Stimulated activated effector memory CD8-positive, alpha-beta T cell treated with anti-CD3 and anti-CD28 coated beads, Interleukin-12 subunit alpha, Interleukin-12 subunit beta, amount 100 ng/mL, for 72 hours (primary cell): ENCODE measurements around the gene CRACR2A.

Experiments used
- ATAC-seq: fragments of 150-1000 bp; cut with Tn5 transposase; 2 replicates; pipeline ENCODE4 v1.10.0; 2021
- DNase-seq, 2 donors: peaks; one replicate each; pipeline ENCODE4 v3.0.0; 2021 to 2022; ENCODE audit warnings: low spot score in 2 of 2
- H3K27ac Mint-ChIP-seq: one replicate; pipeline ENCODE4 v1.8.0; 2022; ENCODE audit warnings: mild to moderate bottlenecking, mixed read lengths
- H3K36me3 Mint-ChIP-seq: one replicate; pipeline ENCODE4 v1.8.0; 2022; ENCODE audit warnings: mild to moderate bottlenecking, mixed read lengths
- H3K4me1 Mint-ChIP-seq: one replicate; pipeline ENCODE4 v1.8.0; 2022; ENCODE audit warnings: mixed read lengths
- H3K4me3 Mint-ChIP-seq: one replicate; pipeline ENCODE4 v1.8.0; 2022; ENCODE audit warnings: mild to moderate bottlenecking, mixed read lengths
- H3K9me3 Mint-ChIP-seq: one replicate; pipeline ENCODE4 v1.8.0; 2022; ENCODE audit warnings: mixed read lengths

CRACR2A gene

DNA sequence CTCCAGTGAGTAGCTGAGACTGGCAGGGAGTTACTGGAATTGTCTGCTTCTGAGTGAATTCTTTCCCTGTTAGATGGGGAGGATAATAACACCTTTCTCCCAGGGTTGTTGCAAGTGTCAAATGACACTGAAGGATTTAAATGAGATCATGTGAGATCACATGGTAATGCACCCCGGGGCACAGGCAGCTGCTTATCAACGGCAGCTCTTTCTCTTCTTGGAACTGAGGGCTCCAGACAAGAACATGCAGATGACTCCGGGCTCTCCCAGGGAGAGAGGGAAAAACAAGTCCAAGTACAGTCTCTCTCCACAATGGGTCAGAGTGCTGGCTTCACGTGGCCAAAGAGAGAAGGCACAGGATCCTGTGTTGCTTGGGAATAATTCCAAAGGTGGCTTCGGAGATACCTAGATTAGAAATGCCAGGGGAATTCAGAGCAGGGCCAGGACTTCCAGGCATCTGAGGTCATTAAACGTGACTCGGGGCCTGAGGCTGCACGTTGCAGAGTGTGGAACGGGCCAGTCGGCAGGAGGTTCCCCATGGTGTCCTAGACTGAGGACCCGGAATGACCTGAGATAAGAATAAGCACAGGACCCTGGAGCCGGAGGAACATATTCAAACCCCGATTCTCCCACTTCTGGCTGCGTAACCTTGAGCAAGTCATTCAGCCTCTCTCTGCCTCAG is 152.7 kb downstream of the CRACR2A start:
- peaks cover 9% of the 10 kb centered on the region for H3K4me1 Mint-ChIP-seq
- DNase-seq (no peak), ATAC-seq (no peak)
- H3K9me3 Mint-ChIP-seq: no peaks in the 10 kb centered on the region
- H3K36me3 Mint-ChIP-seq: peaks cover 11% of the 10 kb centered on the region
- H3K4me3 Mint-ChIP-seq: no peak overlapping the region
- no peak overlapping the region for H3K27ac Mint-ChIP-seq

DNA sequence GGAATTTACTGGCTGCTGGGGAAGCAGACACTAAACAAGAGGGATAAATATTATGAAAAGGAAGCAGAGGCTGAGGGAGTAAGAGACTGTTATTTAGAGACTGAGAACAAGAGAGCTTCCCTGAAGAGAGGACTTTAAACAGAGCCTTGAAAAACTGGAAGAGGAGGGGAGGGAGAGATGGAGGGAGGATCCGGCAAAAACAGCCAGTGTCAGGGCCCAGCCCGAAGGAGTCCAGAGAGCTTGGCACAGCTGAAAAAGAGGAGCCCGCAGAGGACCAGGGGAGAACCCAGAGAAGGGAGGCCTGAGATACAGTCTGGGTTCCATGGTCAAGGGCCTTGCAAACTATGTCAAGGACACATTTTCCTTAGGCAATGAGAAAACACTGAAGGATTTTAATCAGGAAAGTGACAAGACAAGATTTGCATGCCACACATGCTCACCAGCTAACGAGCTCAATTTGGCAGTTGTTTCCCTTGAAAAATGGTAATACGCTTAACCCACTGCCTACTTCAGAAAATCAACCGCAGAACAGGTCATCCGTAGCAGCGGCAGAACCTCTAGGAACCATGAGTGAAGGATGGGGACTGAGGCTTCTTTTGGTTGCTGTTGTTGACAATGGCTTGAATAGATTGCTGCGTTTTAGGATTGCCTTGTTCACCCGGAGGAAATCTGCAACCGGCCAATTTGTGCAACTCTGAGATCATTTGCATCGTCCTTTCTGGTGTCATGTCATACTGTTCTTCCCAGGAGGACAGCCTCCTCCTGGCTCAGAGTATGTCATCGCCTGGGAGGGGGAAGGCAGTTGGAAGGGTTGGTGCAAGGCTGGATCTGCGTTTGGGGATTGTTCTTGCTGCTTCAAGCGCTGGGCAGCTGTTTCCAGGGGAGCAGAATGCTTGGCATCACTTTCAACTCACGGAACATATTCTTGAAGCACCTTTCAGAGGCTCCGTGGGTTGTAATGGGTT is 153.7 kb downstream of the CRACR2A start:
- ATAC-seq: no peak
- Mint-ChIP-seq H3K4me3 (no peak overlapping the region), H3K4me1 (no peaks in the 10 kb centered on the region), H3K9me3 (no peaks in the 10 kb centered on the region), H3K36me3 (peaks cover 6% of the 10 kb centered on the region), H3K27ac (no peak overlapping the region)
- no peak for DNase-seq

DNA sequence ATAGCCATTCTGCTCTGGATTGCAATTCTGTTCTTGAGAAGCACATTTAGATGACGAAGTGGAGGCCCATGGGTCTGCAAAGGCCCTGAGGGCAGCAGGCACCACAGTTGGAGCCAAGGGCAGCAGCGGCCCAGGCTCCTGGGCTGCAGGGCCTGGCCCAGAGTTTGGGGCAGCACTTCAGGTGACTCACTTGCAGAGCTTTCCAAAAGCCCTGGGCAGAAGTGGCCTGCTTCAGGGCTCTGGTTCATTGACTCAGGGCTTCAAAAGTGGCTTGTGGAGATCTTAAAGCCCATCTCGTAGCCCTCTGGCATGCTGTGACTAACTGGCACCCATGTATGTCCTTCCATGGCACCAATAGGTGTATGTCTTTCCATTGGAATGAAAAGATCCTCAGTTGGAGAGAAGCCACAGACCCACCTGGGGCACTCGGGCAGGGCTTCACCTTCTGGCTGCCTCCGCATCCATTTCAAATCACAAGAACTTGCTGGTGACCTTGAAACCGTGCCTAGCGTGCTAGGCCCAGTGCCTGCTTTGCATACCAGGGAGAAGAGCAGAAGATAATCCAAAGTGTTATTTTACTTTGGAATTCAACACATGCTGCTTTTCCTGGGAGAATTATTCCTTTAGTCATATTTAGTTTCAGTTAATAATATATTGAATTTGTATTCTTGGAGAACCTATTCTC is 155.2 kb downstream of the CRACR2A start:
- Mint-ChIP-seq H3K36me3 (peaks cover 6% of the 10 kb centered on the region), H3K9me3 (no peaks in the 10 kb centered on the region), H3K27ac (no peak overlapping the region), H3K4me1 (no peaks in the 10 kb centered on the region), H3K4me3 (no peak overlapping the region)
- ATAC-seq (no peak), DNase-seq (no peak)

DNA sequence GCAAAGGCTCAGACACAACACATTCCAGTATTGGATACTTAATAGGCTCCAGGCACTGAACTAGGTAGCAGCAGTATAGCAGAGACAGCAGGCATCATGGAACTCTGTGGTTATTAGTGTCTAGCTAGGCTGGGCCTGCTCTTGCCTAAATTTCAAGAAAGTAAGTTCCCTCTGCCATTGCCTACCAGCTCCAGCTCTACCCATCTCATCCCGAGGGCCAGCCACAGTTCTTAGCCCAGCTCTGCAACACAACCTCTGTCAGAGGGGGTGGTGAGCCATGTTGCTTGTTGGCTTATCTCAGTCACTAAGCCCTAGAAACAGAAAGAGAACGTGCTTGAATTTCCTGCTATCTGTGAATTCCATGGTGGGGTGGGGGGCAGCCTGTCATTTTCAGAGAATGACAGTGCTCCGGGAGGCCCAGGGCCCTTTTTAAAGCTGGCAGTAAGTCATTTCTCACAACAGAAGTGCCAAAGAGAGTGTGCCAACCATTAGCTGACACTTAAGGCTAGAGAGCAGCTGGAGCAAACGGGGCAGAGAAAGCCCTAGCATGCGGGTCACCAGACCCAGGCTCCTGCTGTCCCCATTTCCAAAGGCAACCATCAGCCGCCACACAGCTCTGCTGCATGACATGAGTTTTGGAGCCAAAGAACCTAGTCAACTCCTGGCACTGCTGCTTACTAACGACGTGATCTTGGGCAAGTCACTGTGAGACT is 156.1 kb downstream of the CRACR2A start:
- ATAC-seq: no peak
- DNase-seq: no peak
- Mint-ChIP-seq H3K4me3 (no peak overlapping the region), H3K36me3 (peaks cover 6% of the 10 kb centered on the region), H3K9me3 (no peaks in the 10 kb centered on the region), H3K4me1 (no peaks in the 10 kb centered on the region), H3K27ac (no peak overlapping the region)

DNA sequence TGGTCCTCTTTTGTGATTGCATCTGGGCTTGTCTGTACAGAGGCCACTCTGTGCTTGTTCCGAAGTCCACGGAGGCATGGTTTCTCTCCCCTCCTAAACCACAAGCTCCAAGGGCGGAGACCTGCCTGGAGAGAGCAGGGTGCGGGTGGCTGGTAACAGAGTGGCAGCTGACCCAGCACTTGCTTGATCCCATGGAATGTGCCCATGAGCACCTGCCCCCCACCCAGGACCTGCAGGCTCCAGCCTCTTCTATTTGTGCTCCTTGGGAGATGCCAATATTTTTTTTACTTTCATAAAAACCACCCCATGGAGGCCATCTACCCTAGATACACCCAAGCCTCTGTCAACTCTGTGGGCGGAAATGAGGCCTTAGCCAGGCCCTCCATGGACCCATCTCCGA is 157.2 kb downstream of the CRACR2A start:
- H3K4me1 Mint-ChIP-seq: no peaks in the 10 kb centered on the region
- DNase-seq (no peak), ATAC-seq (no peak)
- no peaks in the 10 kb centered on the region for H3K9me3 Mint-ChIP-seq
- H3K4me3 Mint-ChIP-seq: no peak overlapping the region
- no peak overlapping the region for H3K27ac Mint-ChIP-seq
- H3K36me3 Mint-ChIP-seq: no peaks in the 10 kb centered on the region

DNA sequence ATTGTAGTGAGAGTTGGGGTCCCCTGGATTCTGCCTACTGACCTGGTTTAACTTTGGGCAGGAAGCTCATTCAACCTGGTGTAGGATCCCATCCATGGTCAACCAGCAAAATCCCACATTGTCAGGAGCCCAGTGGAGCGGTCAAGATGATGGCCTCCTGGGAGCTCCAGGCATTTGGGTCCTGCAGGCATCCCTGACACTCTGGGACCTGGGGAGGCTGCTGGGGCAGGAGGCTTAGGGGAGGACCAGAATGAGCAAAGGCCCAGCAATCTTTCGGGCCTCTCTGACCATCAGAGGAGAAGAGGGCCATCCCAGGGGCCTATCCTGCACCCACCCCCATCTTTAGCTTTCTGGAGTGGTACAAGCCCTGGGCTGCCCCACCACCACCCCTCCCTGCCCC is 157.9 kb downstream of the CRACR2A start:
- H3K36me3 Mint-ChIP-seq: no peaks in the 10 kb centered on the region
- ATAC-seq (no peak), DNase-seq (no peak)
- no peak overlapping the region for H3K27ac Mint-ChIP-seq
- H3K9me3 Mint-ChIP-seq: no peaks in the 10 kb centered on the region
- H3K4me3 Mint-ChIP-seq: no peak overlapping the region
- H3K4me1 Mint-ChIP-seq: no peaks in the 10 kb centered on the region

DNA sequence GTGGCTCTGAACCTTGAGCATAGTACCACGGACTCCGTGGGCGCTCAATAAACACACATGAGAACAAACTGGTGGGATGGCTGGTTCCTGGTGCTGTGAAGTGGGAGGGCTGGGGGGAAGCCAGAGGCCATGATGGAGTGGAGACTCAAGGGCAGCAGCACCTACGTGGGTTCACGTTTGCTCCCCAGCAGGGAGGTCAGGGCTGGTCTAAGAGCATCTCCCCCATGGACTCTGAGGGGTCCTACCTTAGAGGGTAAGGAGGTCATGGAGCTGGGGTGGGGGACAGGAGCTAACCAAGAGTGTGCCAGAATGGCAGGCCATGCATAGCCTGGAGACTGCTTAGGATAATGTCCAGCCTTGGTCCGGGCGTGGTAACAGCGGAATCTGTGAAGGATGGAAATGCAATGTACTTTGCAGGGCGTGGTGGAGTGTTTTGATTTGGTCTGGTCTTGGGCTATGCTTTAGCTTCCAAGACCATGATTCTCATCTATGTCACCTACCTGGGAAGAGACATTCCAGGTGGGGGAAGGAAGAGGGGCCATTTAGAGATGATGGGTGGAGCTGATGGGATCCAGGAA is 158.9 kb downstream of the CRACR2A start:
- Mint-ChIP-seq H3K27ac (no peak overlapping the region), H3K4me3 (no peak overlapping the region), H3K9me3 (no peaks in the 10 kb centered on the region), H3K36me3 (no peaks in the 10 kb centered on the region), H3K4me1 (no peaks in the 10 kb centered on the region)
- no peak for ATAC-seq
- DNase-seq: no peak

DNA sequence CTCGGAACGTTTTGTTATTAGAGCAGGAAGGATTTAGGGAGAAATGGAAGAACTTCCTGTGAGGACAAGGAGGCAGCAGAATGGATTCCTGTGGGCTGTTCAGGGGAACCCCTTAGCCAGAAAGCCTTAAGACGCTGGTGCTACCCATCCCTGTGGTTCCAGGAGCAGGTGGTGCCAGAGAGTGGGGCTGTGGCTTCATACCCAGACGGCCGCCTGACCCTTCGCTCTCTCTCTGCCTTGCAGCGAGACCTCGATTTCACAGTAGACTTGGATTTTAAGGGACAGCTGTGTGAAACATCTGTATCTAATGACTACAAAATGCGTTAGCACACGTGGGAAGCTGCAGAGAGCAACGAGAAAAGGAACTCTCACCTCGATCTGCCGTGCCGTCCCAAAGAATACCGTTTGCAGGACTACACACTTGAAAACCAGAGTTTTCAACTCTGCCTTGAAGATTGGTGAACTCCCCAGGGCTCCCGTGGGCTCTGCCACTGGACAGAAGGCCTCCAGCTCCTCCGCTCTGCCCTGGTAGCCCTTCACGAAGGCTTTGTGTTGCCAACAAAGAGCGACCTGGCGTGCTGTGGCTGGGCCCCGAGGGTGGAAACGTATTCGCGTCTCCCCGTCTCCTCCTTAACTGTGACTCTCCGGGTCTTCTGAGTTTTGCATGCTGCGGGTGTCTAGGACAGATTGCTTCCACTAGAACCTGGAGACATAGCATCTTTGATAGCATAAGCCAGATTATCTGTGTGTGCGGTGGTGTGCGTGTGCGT is 159.9 kb downstream of the CRACR2A start:
- Mint-ChIP-seq H3K4me1 (no peaks in the 10 kb centered on the region), H3K27ac (no peak overlapping the region), H3K4me3 (no peak overlapping the region), H3K9me3 (no peaks in the 10 kb centered on the region), H3K36me3 (no peaks in the 10 kb centered on the region)
- DNase-seq (no peak), ATAC-seq (no peak)

DNA sequence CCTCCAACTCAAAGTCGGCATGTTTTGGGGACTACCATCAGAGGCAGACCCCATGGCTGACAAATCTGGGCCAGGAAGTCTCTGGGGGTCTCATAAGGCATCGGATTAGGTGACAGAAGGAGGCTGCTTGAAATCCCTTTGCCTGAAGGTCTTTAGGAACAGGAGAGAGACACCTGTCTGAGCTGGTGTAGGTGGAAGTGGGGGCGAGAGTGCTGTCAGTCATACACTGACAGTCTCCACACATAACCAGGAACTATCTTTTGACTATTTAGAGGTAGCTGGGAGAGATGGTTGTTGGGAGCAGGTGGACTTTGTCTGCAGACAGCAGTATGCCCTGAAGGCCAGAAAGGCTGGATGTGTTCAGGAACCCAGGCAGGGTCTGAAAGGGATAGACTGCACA is 163.2 kb downstream of the CRACR2A start:
- no peaks in the 10 kb centered on the region for H3K36me3 Mint-ChIP-seq
- ATAC-seq (no peak), DNase-seq (no peak)
- H3K9me3 Mint-ChIP-seq: no peaks in the 10 kb centered on the region
- no peak overlapping the region for H3K4me3 Mint-ChIP-seq
- peaks cover 7% of the 10 kb centered on the region for H3K4me1 Mint-ChIP-seq
- H3K27ac Mint-ChIP-seq: no peak overlapping the region

DNA sequence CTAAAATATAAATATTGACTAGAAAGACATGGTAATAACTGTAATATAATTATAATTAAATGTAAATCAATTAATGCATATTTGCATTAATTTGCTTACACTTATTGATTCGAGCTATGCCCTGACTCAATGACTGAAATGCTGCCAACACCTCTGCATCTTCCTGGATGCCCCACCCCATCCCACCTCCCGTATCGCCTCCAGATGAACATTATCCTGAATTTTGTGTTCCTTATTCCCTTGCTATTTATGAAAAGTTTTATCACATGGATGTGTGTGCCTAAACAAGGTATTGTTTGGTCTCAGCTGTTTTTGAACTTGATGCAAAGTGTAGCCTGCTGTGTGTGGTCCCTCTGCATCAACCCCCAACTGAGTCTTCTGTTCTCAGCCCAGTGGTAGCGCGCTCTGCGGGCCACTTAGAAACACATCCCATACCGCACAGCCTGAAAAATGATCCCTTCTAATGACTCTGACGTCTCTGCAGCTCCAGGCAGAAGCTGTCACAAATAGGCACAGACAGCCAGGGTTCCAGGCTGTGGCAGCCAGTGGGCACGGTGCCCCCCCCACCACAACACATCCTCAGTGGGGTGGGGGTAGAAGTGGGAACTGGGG is 165.4 kb downstream of the CRACR2A start:
- ATAC-seq (no peak), DNase-seq (no peak)
- H3K36me3 Mint-ChIP-seq: no peaks in the 10 kb centered on the region
- no peak overlapping the region for H3K4me3 Mint-ChIP-seq
- no peaks in the 10 kb centered on the region for H3K9me3 Mint-ChIP-seq
- H3K4me1 Mint-ChIP-seq: peaks cover 7% of the 10 kb centered on the region
- H3K27ac Mint-ChIP-seq: no peak overlapping the region

DNA sequence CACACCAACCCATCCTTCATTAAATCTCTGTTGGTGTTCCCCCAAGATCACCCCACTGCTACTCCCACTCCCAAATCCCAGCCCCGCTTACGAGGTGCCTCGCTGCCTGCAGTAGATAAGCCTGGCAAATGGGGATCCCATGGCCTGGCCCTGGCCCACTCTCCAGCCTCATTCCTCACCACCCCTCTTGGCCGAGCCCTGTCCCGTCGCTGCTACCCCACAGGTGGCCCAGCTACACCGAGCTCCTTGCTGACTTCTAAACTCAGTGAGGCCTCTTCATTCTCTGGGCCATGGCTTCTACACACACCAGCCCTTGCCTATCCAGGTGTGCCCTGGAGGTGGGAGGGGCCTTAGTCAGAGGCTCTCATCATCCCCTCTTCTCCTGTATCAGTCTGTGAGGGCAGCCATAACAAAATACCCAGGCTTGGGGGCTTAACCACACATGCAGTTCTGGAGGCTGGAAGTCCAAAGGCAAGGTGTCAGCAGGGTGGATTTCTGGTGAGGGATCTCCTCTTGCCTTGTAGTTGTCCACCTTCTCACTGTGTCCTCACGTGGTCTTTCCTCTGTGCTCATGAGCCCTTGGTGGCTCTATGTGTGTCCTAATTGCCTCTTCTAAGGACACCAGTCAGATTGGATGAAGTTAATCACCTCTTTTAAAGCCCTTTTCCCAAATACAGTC is 169.1 kb downstream of the CRACR2A start:
- Mint-ChIP-seq H3K9me3 (no peaks in the 10 kb centered on the region), H3K4me3 (no peak overlapping the region), H3K36me3 (no peaks in the 10 kb centered on the region), H3K4me1 (peaks cover 7% of the 10 kb centered on the region), H3K27ac (no peak overlapping the region)
- no peak for ATAC-seq
- DNase-seq: no peak

DNA sequence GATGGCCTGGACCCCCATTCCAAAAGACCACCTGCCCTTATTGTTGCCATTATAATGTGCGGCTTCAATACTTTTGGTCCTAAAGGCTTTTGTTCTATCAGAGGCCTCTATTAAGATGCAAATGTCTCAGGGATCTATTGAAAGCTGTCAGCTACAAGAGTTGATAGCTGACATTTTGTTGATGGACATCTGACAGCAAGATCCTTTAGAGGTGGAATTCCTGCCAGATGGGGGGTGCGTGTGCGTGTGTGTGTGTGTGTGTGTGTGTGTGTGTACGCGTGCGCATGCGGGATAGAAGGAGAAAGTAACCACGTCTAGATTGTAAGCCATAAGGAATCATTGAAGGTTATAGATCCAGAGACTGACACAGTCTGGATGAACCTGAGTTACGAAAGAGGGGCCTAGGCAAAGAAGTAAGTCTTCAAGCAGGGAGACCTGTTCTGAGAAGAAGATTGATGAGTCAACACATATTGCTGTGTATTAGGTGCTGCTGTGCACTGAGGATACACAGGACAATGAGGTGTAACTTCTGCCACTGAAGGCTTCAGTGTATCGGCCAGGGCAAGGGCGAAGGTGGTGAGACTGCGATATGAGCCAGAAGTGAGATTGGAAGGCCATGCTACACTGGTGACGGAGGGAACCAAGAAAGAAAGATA is 172.7 kb downstream of the CRACR2A start:
- H3K4me1 Mint-ChIP-seq: no peaks in the 10 kb centered on the region
- H3K36me3 Mint-ChIP-seq: no peaks in the 10 kb centered on the region
- no peak overlapping the region for H3K4me3 Mint-ChIP-seq
- ATAC-seq (no peak), DNase-seq (no peak)
- no peak overlapping the region for H3K27ac Mint-ChIP-seq
- no peaks in the 10 kb centered on the region for H3K9me3 Mint-ChIP-seq

DNA sequence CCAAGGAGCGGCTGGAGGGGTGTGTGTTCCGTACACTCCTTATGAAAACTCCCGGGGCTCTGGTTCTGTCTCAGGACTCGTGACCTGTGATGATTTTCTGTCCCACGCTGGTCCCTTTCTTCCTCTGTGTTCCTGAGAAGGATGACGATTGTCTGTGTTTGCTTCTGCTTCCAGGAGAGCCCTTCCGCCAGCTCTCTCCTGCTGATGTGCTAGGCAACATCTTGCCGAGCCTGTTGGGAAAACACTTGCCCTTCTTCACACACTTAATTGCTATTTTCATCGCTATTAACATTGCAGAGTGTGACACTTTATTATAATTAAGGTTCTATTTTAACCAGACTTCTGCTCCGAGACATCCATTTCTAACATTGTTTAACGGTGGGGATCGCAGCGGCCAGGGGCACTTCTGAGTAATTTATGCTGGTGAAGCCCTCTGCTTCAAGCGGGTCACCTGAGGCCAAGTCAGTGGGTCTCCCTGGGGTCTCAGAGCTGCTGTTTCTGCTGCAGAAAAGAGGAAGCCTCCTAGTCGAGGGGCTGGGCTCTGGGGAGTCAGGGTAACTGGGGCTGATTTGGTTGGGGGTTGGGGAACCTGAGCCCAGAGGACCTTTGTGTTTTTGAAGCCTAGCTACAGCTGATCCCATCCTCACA is 173.3 kb downstream of the CRACR2A start:
- DNase-seq (no peak), ATAC-seq (no peak)
- Mint-ChIP-seq H3K4me1 (no peaks in the 10 kb centered on the region), H3K36me3 (no peaks in the 10 kb centered on the region), H3K9me3 (no peaks in the 10 kb centered on the region), H3K4me3 (no peak overlapping the region), H3K27ac (no peak overlapping the region)
